ENCODE results near the gene RAB6A.
"Not testable (repeated sequence)": the region's sequence is repeated elsewhere in the genome, so short reads cannot be mapped to it uniquely, and the experiment has no call there.

Gene RAB6A

DNA sequence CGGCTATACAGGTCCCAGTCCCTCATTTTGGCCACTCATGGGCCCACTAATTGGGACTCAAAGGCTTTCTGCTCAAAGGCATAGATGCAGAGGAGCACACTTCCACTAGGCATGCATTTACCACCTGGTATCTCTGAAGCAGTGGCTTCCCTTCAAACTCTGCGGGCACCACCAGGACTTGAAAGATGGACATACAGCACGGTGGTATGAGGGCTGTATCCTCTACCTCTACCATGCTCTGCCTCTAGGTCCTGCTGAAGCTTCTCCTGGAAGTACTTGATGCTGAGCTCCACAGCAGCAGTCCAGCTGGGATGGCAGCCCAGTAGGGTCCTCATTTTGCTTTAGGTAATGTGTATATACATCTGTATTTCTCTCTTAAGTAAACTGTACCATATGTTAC, 49.9 kb downstream of the RAB6A start:
- no peaks in the 10 kb centered on the region for H3K27me3 ChIP-seq (replicated peaks; ENCODE audit: insufficient read depth, low read length)
- H2AFZ ChIP-seq (ENCODE audit: low read length): no peak overlapping the region
- H3K9ac ChIP-seq (ENCODE audit: low read length): no peak overlapping the region
- TF ChIP-seq EZH2phosphoT487 (IDR thresholded peaks at IDR 0.05; ENCODE audit: low read length): no peak
- no peak for TF ChIP-seq EZH2 (optimal IDR thresholded peaks at IDR 0.05; ENCODE audit: low read depth, low read length)
- no peak for DNase-seq
- no peaks in the 10 kb centered on the region for H3K79me2 ChIP-seq (ENCODE audit: low read length)
- no peak overlapping the region for H3K27ac ChIP-seq (ENCODE audit: low read length)
- H3K36me3 ChIP-seq (replicated peaks; ENCODE audit: insufficient read depth, low read length): no peaks in the 10 kb centered on the region; the same call in 1 of the 2 replicates
- H3K4me3 ChIP-seq (ENCODE audit: low read length): no peak overlapping the region
- H3K4me2 ChIP-seq (ENCODE audit: low read depth, low read length): no peak overlapping the region
- H3K9me2 ChIP-seq (replicated peaks; ENCODE audit: insufficient read depth, low read length): no peaks in the 10 kb centered on the region
- no peaks in the 10 kb centered on the region for H3K4me1 ChIP-seq (ENCODE audit: low read length)
- H3F3A ChIP-seq (ENCODE audit: insufficient read depth, low read length): no peaks in the 10 kb centered on the region
- no peaks in the 10 kb centered on the region for H3K9me3 ChIP-seq (replicated peaks; ENCODE audit: insufficient read depth, low read length)
- H4K20me1 ChIP-seq (ENCODE audit: insufficient read depth, low read length): no peaks in the 10 kb centered on the region

DNA sequence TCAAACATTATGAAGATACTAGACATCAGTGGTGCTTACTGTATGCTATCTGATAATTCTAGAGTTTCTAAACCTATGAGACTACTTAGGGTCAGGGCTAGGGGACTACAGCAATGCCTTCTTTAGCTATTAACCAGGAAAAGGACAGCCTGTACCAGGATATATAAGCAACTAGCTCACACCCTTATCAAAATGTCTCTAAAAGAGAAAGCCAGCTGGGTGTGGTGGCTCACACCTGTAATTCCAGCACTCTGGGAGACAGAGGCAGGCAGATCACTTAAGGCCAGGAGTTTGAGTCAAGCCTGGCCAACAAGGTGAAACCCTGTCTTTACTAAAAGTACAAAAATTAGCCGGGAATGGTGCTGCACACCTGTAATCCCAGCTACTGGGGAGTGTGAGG, 55.8 kb downstream of the RAB6A start:
- H3K4me2 ChIP-seq (ENCODE audit: low read depth, low read length): no peak overlapping the region
- TF ChIP-seq EZH2phosphoT487 (IDR thresholded peaks at IDR 0.05; ENCODE audit: low read length): no peak
- H3K4me1 ChIP-seq (ENCODE audit: low read length): no peaks in the 10 kb centered on the region
- no peaks in the 10 kb centered on the region for H3F3A ChIP-seq (ENCODE audit: insufficient read depth, low read length)
- H2AFZ ChIP-seq (ENCODE audit: low read length): no peak overlapping the region
- H3K9me2 ChIP-seq (replicated peaks; ENCODE audit: insufficient read depth, low read length): no peaks in the 10 kb centered on the region
- DNase-seq: no peak
- H3K79me2 ChIP-seq (ENCODE audit: low read length): no peaks in the 10 kb centered on the region
- H4K20me1 ChIP-seq (ENCODE audit: insufficient read depth, low read length): no peaks in the 10 kb centered on the region
- no peaks in the 10 kb centered on the region for H3K27me3 ChIP-seq (replicated peaks; ENCODE audit: insufficient read depth, low read length)
- H3K27ac ChIP-seq (ENCODE audit: low read length): no peak overlapping the region
- no peak overlapping the region for H3K4me3 ChIP-seq (ENCODE audit: low read length)
- no peaks in the 10 kb centered on the region for H3K9me3 ChIP-seq (replicated peaks; ENCODE audit: insufficient read depth, low read length)
- no peak overlapping the region for H3K9ac ChIP-seq (ENCODE audit: low read length)
- 0 out of 2 replicates have a peak, but pooled peaks cover 4% of the 10 kb centered on the region for H3K36me3 ChIP-seq (replicated peaks; ENCODE audit: insufficient read depth, low read length)

DNA sequence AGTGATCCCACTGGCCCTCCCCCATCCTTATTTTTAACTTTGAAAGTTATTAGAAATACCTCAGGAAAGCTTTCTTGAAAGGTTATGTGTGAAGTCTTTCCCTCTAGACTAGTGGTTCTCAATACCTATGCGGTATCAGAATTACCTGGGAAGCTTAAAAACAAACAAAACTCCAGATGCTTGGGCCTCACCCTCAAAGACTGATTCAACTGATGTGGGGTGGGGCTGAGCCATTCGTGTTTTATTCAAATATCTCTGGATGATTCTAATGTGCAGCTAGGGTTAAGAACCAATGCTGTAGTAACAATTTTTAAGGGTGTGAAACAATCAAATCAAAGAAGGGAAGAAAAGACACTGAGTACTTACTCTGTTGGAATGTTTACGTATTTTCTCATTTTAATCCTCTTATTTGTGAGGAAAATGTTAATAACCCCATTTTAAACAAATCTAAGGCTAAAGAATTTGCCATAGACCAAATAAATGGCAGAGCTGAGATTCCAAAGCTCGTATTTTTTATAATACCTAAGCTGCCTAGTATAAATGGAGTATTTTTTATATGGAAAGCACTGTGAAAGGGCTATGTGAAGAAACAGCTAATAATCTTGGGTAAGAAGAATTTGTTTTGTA, 66.9 kb downstream of the RAB6A start:
- TF ChIP-seq EZH2phosphoT487 (IDR thresholded peaks at IDR 0.05; ENCODE audit: low read length): no peak
- TF ChIP-seq, protein P1, sequence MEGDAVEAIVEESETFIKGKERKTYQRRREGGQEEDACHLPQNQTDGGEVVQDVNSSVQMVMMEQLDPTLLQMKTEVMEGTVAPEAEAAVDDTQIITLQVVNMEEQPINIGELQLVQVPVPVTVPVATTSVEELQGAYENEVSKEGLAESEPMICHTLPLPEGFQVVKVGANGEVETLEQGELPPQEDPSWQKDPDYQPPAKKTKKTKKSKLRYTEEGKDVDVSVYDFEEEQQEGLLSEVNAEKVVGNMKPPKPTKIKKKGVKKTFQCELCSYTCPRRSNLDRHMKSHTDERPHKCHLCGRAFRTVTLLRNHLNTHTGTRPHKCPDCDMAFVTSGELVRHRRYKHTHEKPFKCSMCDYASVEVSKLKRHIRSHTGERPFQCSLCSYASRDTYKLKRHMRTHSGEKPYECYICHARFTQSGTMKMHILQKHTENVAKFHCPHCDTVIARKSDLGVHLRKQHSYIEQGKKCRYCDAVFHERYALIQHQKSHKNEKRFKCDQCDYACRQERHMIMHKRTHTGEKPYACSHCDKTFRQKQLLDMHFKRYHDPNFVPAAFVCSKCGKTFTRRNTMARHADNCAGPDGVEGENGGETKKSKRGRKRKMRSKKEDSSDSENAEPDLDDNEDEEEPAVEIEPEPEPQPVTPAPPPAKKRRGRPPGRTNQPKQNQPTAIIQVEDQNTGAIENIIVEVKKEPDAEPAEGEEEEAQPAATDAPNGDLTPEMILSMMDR (IDR thresholded peaks at IDR 0.05; ENCODE audit: low read length): no peak
- no peak for TF ChIP-seq EZH2 (optimal IDR thresholded peaks at IDR 0.05; ENCODE audit: low read depth, low read length)
- Histone ChIP-seq H3K4me2 (ENCODE audit: low read depth, low read length) (no peak overlapping the region), H3K4me3 (ENCODE audit: low read length) (no peak overlapping the region)

GRCh38 chr11:73680687-73681086, 80.2 kb downstream of the RAB6A start:
- Histone ChIP-seq H3F3A (ENCODE audit: insufficient read depth, low read length) (no peaks in the 10 kb centered on the region), H3K4me2 (ENCODE audit: low read depth, low read length) (no peak overlapping the region), H3K4me1 (ENCODE audit: low read length) (no peaks in the 10 kb centered on the region), H3K9ac (ENCODE audit: low read length) (no peak overlapping the region), H3K36me3 (replicated peaks; ENCODE audit: insufficient read depth, low read length) (no peaks in the 10 kb centered on the region), H3K79me2 (ENCODE audit: low read length) (no peaks in the 10 kb centered on the region), H3K27ac (ENCODE audit: low read length) (no peak overlapping the region), H3K27me3 (replicated peaks; ENCODE audit: insufficient read depth, low read length) (no peaks in the 10 kb centered on the region), H2AFZ (ENCODE audit: low read length) (no peak overlapping the region), H3K9me2 (replicated peaks; ENCODE audit: insufficient read depth, low read length) (no peaks in the 10 kb centered on the region), H3K4me3 (ENCODE audit: low read length) (no peak overlapping the region), H4K20me1 (ENCODE audit: insufficient read depth, low read length) (no peaks in the 10 kb centered on the region), H3K9me3 (replicated peaks; ENCODE audit: insufficient read depth, low read length) (no peaks in the 10 kb centered on the region)
- no peak for DNase-seq
- TF ChIP-seq EZH2 (optimal IDR thresholded peaks at IDR 0.05; ENCODE audit: low read depth, low read length) (no peak), EZH2phosphoT487 (IDR thresholded peaks at IDR 0.05; ENCODE audit: low read length) (no peak)
- TF ChIP-seq, protein P1 (IDR thresholded peaks at IDR 0.05; ENCODE audit: low read length): no peak

More for the DNA sequence above, 66.9 kb downstream of the RAB6A start:
- no peaks in the 10 kb centered on the region for H3K36me3 ChIP-seq (replicated peaks; ENCODE audit: insufficient read depth, low read length)
- no peaks in the 10 kb centered on the region for H3K79me2 ChIP-seq (ENCODE audit: low read length)
- no peak overlapping the region for H3K9ac ChIP-seq (ENCODE audit: low read length)
- no peaks in the 10 kb centered on the region for H3K27me3 ChIP-seq (replicated peaks; ENCODE audit: insufficient read depth, low read length)
- no peaks in the 10 kb centered on the region for H3F3A ChIP-seq (ENCODE audit: insufficient read depth, low read length)
- no peak overlapping the region for H3K27ac ChIP-seq (ENCODE audit: low read length)
- no peaks in the 10 kb centered on the region for H3K4me1 ChIP-seq (ENCODE audit: low read length)
- DNase-seq: no peak
- H3K9me2 ChIP-seq (replicated peaks; ENCODE audit: insufficient read depth, low read length): no peaks in the 10 kb centered on the region
- no peaks in the 10 kb centered on the region for H4K20me1 ChIP-seq (ENCODE audit: insufficient read depth, low read length)
- H3K9me3 ChIP-seq (replicated peaks; ENCODE audit: insufficient read depth, low read length): no peaks in the 10 kb centered on the region
- H2AFZ ChIP-seq (ENCODE audit: low read length): no peak overlapping the region

- not testable (repeated sequence) for H4K20me1 ChIP-seq (ENCODE audit: insufficient read depth, low read length); H3K4me2 ChIP-seq (ENCODE audit: low read depth, low read length); H3K27me3 ChIP-seq (replicated peaks; ENCODE audit: insufficient read depth, low read length); H3K27ac ChIP-seq (ENCODE audit: low read length); H2AFZ ChIP-seq (ENCODE audit: low read length); H3F3A ChIP-seq (ENCODE audit: insufficient read depth, low read length); H3K4me1 ChIP-seq (ENCODE audit: low read length); H3K4me3 ChIP-seq (ENCODE audit: low read length); H3K36me3 ChIP-seq (replicated peaks; ENCODE audit: insufficient read depth, low read length); H3K9me2 ChIP-seq (replicated peaks; ENCODE audit: insufficient read depth, low read length); H3K9ac ChIP-seq (ENCODE audit: low read length); H3K79me2 ChIP-seq (ENCODE audit: low read length); H3K9me3 ChIP-seq (replicated peaks; ENCODE audit: insufficient read depth, low read length); DNase-seq
Measured at GRCh38 chr11:73676552-73676951, 84.3 kb downstream of the RAB6A start.

All from MM.1S (cell line).